ENCODE data around the gene ZMIZ1.

GRCh38 chr10:79046326-79046725 is 22.4 kb upstream of the ZMIZ1 start:
- TF ChIP-seq TAF1 (IDR thresholded peaks at IDR 0.05; ENCODE audit: borderline replicate concordance, insufficient read depth, low read length) (no peak), POLR2AphosphoS5 (IDR thresholded peaks at IDR 0.05; ENCODE audit: low read depth, low read length) (no peak), SIN3A (IDR thresholded peaks at IDR 0.05; ENCODE audit: borderline replicate concordance, insufficient read depth, low read length) (no peak), FOXP2 (optimal IDR thresholded peaks at IDR 0.05; ENCODE audit: borderline replicate concordance, extremely low read depth, extremely low read length, insufficient read depth) (no peak), REST (IDR thresholded peaks at IDR 0.05; ENCODE audit: insufficient read depth in 1 of 2, low read depth in 2 of 2, low read length in 2 of 2) (no peak)
